ENCODE results near the gene NOTCH1.
A peak's percentile ranks its signal among the peaks of the same experiment; 100 is the strongest.

NOTCH1 gene

GRCh38 chr9:136507221-136507991 lies 38.4 kb downstream of the NOTCH1 start:
- no peak overlapping the region for H3K27ac ChIP-seq
- TF ChIP-seq CTCF (conservative IDR thresholded peaks at IDR 0.05), result no peak

GRCh38 chr9:136506425-136506824 lies 39.4 kb downstream of the NOTCH1 start:
- no peak overlapping the region for H3K27ac ChIP-seq
- no peak for TF ChIP-seq CTCF (conservative IDR thresholded peaks at IDR 0.05)

GRCh38 chr9:136505406-136506403 lies 40.1 kb downstream of the NOTCH1 start:
- no peak for TF ChIP-seq CTCF (conservative IDR thresholded peaks at IDR 0.05)
- H3K27ac ChIP-seq, result no peak overlapping the region

GRCh38 chr9:136504512-136505348 lies 41.1 kb downstream of the NOTCH1 start:
- H3K27ac ChIP-seq, result no peak overlapping the region
- TF ChIP-seq CTCF (conservative IDR thresholded peaks at IDR 0.05), result no peak

- TF ChIP-seq CTCF (conservative IDR thresholded peaks at IDR 0.05), result 0 out of 2 replicates have a peak, but pooled peaks have one; percentile 9
- H3K27ac ChIP-seq, result no peak overlapping the region
Observed at GRCh38 chr9:136502940-136503550, 42.8 kb downstream of the NOTCH1 start.

- no peak for TF ChIP-seq CTCF (conservative IDR thresholded peaks at IDR 0.05)
- H3K27ac ChIP-seq, result no peak overlapping the region
Observed at GRCh38 chr9:136502196-136502595, 43.7 kb downstream of the NOTCH1 start.

Measured in VCaP (cell line).